Left ventricle myocardium inferior (tissue), 1 donor: ENCODE data around the gene LRRN2. TPM values are rescaled to one million over a fixed set of nuclear protein-coding genes. Genes with fewer than 3 reads are reported as not detected.
"Not testable (repeated sequence)": the region's sequence is repeated elsewhere in the genome, so short reads cannot be mapped to it uniquely, and the experiment has no call there.

Experiments
- DNase-seq: peaks from one replicate; pipeline ENCODE4 v3.0.0-alpha.2; 2020
- H3K27ac ChIP-seq: fragments of 200-600 bp; replicated peaks from 2 replicates; pipeline ENCODE4 v1.8.0; 2021
- H3K27me3 ChIP-seq: fragments of 200-600 bp; 2 replicates; pipeline ENCODE4 v1.8.0; 2021; ENCODE audit warnings: low read depth
- H3K36me3 ChIP-seq: fragments of 200-600 bp; 2 replicates; pipeline ENCODE4 v1.8.0; 2021
- H3K4me1 ChIP-seq: fragments of 200-600 bp; 2 replicates; pipeline ENCODE4 v1.8.0; 2021
- H3K4me3 ChIP-seq: fragments of 200-600 bp; 2 replicates; pipeline ENCODE4 v1.8.0; 2021; ENCODE audit warnings: mild to moderate bottlenecking, moderate library complexity
- H3K9me3 ChIP-seq: fragments of 200-600 bp; replicated peaks from 2 replicates; pipeline ENCODE4 v1.8.0; 2021
- CTCF ChIP-seq: fragments of 200-600 bp; IDR thresholded peaks from 2 replicates; pipeline ENCODE4 v1.8.0; 2021; ENCODE audit warnings: antibody characterized with exemption, mild to moderate bottlenecking, borderline replicate concordance
- intact Hi-C: fragments of 100-400 bp; cut with micrococcal nuclease; formaldehyde crosslinking; loops from one replicate; pipeline ENCODE4 v1.11.0; 2022
- total RNA-seq: library from RNA; stranded (reverse); fragmentation: NEBNext Ultra II Directional; extraction: Animal tissue kit (Norgen Biotek cat#: 25700); gene quantifications from one replicate; pipeline ENCODE4 v1.2.1, GENCODE V29; 2021
- donor health status: DM: no; HTN: yes; CAD: no; lungs with severe emphysema.

LRRN2 gene
- total RNA-seq, 1 donor from 2014 or later: 1.4 TPM

GRCh38 chr1:204574865-204575163 is 110.7 kb downstream of the LRRN2 start:
- H3K27me3 ChIP-seq: no peaks in the 10 kb centered on the region
- no peak overlapping the region for H3K27ac ChIP-seq
- intact Hi-C loops: no loop called here
- peaks cover 25% of the 10 kb centered on the region for H3K4me1 ChIP-seq
- H3K4me3 ChIP-seq: no peak overlapping the region
- no peak for TF ChIP-seq CTCF
- no peaks in the 10 kb centered on the region for H3K36me3 ChIP-seq
- no peaks in the 10 kb centered on the region for H3K9me3 ChIP-seq
- DNase-seq: peak; percentile 67

GRCh38 chr1:204574016-204574864 is 111.3 kb downstream of the LRRN2 start:
- H3K27me3 ChIP-seq: no peaks in the 10 kb centered on the region
- peaks cover 25% of the 10 kb centered on the region for H3K4me1 ChIP-seq
- intact Hi-C loops: no loop called here
- no peak overlapping the region for H3K4me3 ChIP-seq
- no peaks in the 10 kb centered on the region for H3K36me3 ChIP-seq
- no peak for DNase-seq
- H3K9me3 ChIP-seq: no peaks in the 10 kb centered on the region
- no peak for TF ChIP-seq CTCF
- no peak overlapping the region for H3K27ac ChIP-seq

- no peak for TF ChIP-seq CTCF
- Histone ChIP-seq H3K4me3 (no peak overlapping the region), H3K27me3 (no peaks in the 10 kb centered on the region), H3K9me3 (no peaks in the 10 kb centered on the region), H3K27ac (no peak overlapping the region), H3K36me3 (no peaks in the 10 kb centered on the region), H3K4me1 (peaks cover 18% of the 10 kb centered on the region)
- intact Hi-C loops: no loop called here
- no peak for DNase-seq
Observed at GRCh38 chr1:204572923-204573922, 112.3 kb downstream of the LRRN2 start.

GRCh38 chr1:204571631-204572030 is 113.9 kb downstream of the LRRN2 start:
- H3K27me3 ChIP-seq: no peaks in the 10 kb centered on the region
- intact Hi-C loops: no loop called here
- TF ChIP-seq CTCF: no peak
- H3K27ac ChIP-seq: no peak overlapping the region
- no peak overlapping the region for H3K4me3 ChIP-seq
- H3K36me3 ChIP-seq: no peaks in the 10 kb centered on the region
- peaks cover 16% of the 10 kb centered on the region for H3K4me1 ChIP-seq
- DNase-seq: no peak
- H3K9me3 ChIP-seq: no peaks in the 10 kb centered on the region

GRCh38 chr1:204571128-204571527 is 114.4 kb downstream of the LRRN2 start:
- TF ChIP-seq CTCF: no peak
- no peak for DNase-seq
- intact Hi-C loops: no loop called here

GRCh38 chr1:204570021-204570420 is 115.5 kb downstream of the LRRN2 start:
- intact Hi-C loops, H3K4me3 ChIP-seq, H3K36me3 ChIP-seq: not testable (repeated sequence)

More at GRCh38 chr1:204571128-204571527, 114.4 kb downstream of the LRRN2 start:
- peaks cover 16% of the 10 kb centered on the region for H3K4me1 ChIP-seq
- no peaks in the 10 kb centered on the region for H3K9me3 ChIP-seq
- no peaks in the 10 kb centered on the region for H3K27me3 ChIP-seq
- no peaks in the 10 kb centered on the region for H3K36me3 ChIP-seq
- H3K4me3 ChIP-seq: no peak overlapping the region
- H3K27ac ChIP-seq: no peak overlapping the region

More at GRCh38 chr1:204570021-204570420, 115.5 kb downstream of the LRRN2 start:
- not testable (repeated sequence) for H3K27me3 ChIP-seq, H3K9me3 ChIP-seq, DNase-seq, H3K27ac ChIP-seq
- peaks cover 13% of the 10 kb centered on the region for H3K4me1 ChIP-seq
